Neuronal stem cell (in vitro differentiated cells): ENCODE data around the gene BTBD8. TPM values are rescaled to one million over a fixed set of nuclear protein-coding genes. Genes with fewer than 3 reads are reported as not detected.

Experiments
- DNase-seq: peaks from one replicate; pipeline ENCODE4 v3.0.0-alpha.2; 2013; ENCODE audit warnings: low spot score
- H2AFZ ChIP-seq: one replicate; pipeline ENCODE4 v1.6.1; 2013; ENCODE audit warnings: mild to moderate bottlenecking, low read length, inconsistent platforms
- H2AK5ac ChIP-seq: 2 replicates; pipeline ENCODE4 v1.6.1; 2013; ENCODE audit warnings: low read depth, mild to moderate bottlenecking, inconsistent platforms, low read length, moderate library complexity, mixed read lengths
- H2BK120ac ChIP-seq: 2 replicates; pipeline ENCODE4 v1.6.1; 2013; ENCODE audit warnings: low read depth, mild to moderate bottlenecking, inconsistent platforms, low read length, moderate library complexity, mixed read lengths
- H2BK12ac ChIP-seq: one replicate; pipeline ENCODE4 v1.6.1; 2013; ENCODE audit warnings: low read length, inconsistent platforms
- H2BK15ac ChIP-seq: 2 replicates; pipeline ENCODE4 v1.6.1; 2013; ENCODE audit warnings: mild to moderate bottlenecking, low read length, inconsistent platforms, mixed read lengths
- H2BK5ac ChIP-seq: one replicate; pipeline ENCODE4 v1.6.1; 2013; ENCODE audit warnings: inconsistent platforms, mild to moderate bottlenecking, low read length, moderate library complexity
- H3K14ac ChIP-seq: one replicate; pipeline ENCODE4 v1.6.1; 2013; ENCODE audit warnings: low read length, inconsistent platforms
- H3K18ac ChIP-seq: 2 replicates; pipeline ENCODE4 v1.6.1; 2013; ENCODE audit warnings: low read length, inconsistent platforms
- H3K23ac ChIP-seq: 2 replicates; pipeline ENCODE4 v1.6.1; 2013; ENCODE audit warnings: low read depth, mild to moderate bottlenecking, mixed read lengths, low read length, inconsistent platforms; ENCODE audit not compliant: poor library complexity
- H3K27ac ChIP-seq: replicated peaks from 3 replicates; pipeline ENCODE4 v1.5.1; 2013; ENCODE audit warnings: low read length, inconsistent platforms
- H3K27me3 ChIP-seq, 3 experiments: 2 replicates each; pipeline ENCODE4 v1.6.1; 2013; ENCODE audit warnings: low read length in 3 of 3, mild to moderate bottlenecking in 2 of 3, inconsistent platforms in 1 of 3, low read depth in 1 of 3, mixed read lengths in 1 of 3, moderate library complexity in 1 of 3; ENCODE audit not compliant: control insufficient read depth in 3 of 3, insufficient read depth in 3 of 3
- H3K36me3 ChIP-seq, 2 donors: replicated peaks in 1 of 2; 2 replicates each; pipeline ENCODE4 v1.6.1; 2013; ENCODE audit warnings: low read length in 2 of 2; ENCODE audit not compliant: control insufficient read depth in 2 of 2, insufficient read depth in 2 of 2
- H3K4ac ChIP-seq: 2 replicates; pipeline ENCODE4 v1.6.1; 2013; ENCODE audit warnings: inconsistent platforms, mild to moderate bottlenecking, low read length, moderate library complexity
- H3K4me1 ChIP-seq, 2 donors: 1 replicate in 1 of 2; 2 replicates in 1 of 2; pipeline ENCODE4 v1.6.1; 2013; ENCODE audit warnings: low read length in 2 of 2, low read depth in 1 of 2; ENCODE audit not compliant: control insufficient read depth in 2 of 2, insufficient read depth in 1 of 2
- H3K4me2 ChIP-seq: one replicate; pipeline ENCODE4 v1.6.1; 2013; ENCODE audit warnings: mild to moderate bottlenecking, low read length, inconsistent platforms; ENCODE audit not compliant: insufficient read depth, poor library complexity, severe bottlenecking
- H3K4me3 ChIP-seq, 2 donors: 2 replicates each; pipeline ENCODE4 v1.5.1; 2013; ENCODE audit warnings: low read length in 2 of 2, mild to moderate bottlenecking in 2 of 2, inconsistent platforms in 1 of 2, moderate library complexity in 1 of 2
- H3K79me1 ChIP-seq: one replicate; pipeline ENCODE4 v1.6.1; 2013; ENCODE audit warnings: low read depth, mild to moderate bottlenecking, inconsistent platforms, low read length, moderate library complexity
- H3K9ac ChIP-seq: one replicate; pipeline ENCODE4 v1.6.1; 2013; ENCODE audit warnings: mild to moderate bottlenecking, low read depth, low read length, inconsistent platforms; ENCODE audit not compliant: poor library complexity
- H3K9me3 ChIP-seq, 2 donors: replicated peaks in 1 of 2; 2 replicates each; pipeline versions ENCODE3 to v1.6.1; 2013; ENCODE audit warnings: low read length in 2 of 2, mild to moderate bottlenecking in 2 of 2, inconsistent platforms in 1 of 2, low read depth in 1 of 2, mixed read lengths in 1 of 2, moderate library complexity in 1 of 2; ENCODE audit not compliant: control insufficient read depth in 2 of 2, insufficient read depth in 1 of 2
- H4K8ac ChIP-seq: one replicate; pipeline ENCODE4 v1.6.1; 2013; ENCODE audit warnings: low read depth, mild to moderate bottlenecking, inconsistent platforms, low read length, moderate library complexity
- H4K91ac ChIP-seq: one replicate; pipeline ENCODE4 v1.6.1; 2013; ENCODE audit warnings: low read length, low read depth, mild to moderate bottlenecking, inconsistent platforms; ENCODE audit not compliant: poor library complexity
- WGBS, 2 donors: extraction: QIAGEN DNeasy Blood & Tissue Kit; methylation state at CpG; one replicate each; pipeline ENCODE4 v1.1.7; 2013; ENCODE audit warnings: missing lambda C conversion rate in 2 of 2, mixed read lengths in 1 of 2; ENCODE audit not compliant: insufficient read length in 2 of 2, insufficient replicate concordance in 1 of 2; ENCODE audit errors: extremely low coverage in 2 of 2; 5-methylcytosine and 5-hydroxymethylcytosine counted together
- polyA plus RNA-seq, 2 experiments: library from polyadenylated mRNA; stranded (reverse); fragments of 200-250 nt; gene quantifications; one replicate each; pipeline ENCODE4 v1.2.3, GENCODE V29; 2013

Gene BTBD8
- 2.7 TPM for polyA plus RNA-seq (2013, experiment 1 of 2)
- polyA plus RNA-seq (2013, experiment 2 of 2), result 2.9 TPM

DNA sequence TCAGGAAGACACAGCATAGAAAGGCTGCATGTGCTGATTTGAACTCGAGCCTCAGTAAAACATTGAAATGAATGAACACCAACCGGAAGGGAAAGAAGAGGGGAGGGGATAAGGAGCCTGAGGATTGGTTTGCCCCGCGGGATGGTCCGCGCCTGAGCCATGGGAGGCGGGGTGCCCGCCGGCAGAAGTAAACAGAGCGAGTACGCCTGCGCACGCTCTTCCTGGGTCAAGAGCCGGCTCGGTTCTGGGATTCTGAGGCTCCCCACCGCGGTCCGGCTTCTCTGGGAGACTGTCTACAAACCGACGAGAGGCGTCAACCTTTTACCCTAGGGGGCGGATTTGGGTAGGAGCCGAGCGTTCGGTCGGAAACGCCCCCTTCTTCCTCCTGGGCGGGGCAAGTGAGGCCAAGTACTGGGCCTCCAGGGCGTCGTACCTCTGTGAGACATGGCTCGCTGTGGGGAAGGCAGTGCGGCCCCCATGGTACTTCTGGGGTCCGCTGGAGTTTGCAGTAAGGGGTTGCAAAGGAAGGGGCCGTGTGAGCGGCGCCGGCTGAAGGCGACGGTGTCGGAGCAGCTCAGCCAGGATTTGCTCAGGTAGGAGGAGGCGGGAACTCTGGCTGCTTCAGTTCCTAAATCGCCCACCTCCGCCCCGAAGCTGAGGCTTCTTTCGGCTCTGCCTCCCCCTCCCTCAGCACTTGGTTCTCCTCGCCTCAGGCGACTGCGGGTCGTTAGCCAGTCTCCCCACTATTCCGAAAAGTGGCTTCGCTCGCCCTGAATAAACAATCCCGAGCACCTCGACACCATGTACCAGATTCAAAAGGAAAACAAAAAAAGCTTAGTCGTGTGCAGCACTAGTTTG lies at the start of gene BTBD8:
TSS of gene BTBD8 (plus strand) at position 218 of the 858 bp plus-strand sequence. CDS start at position 445, 227 bp downstream.
- peaks cover 5 to 7% of the 10 kb centered on the region in 2 donors for H3K9me3 ChIP-seq
- H3K79me1 ChIP-seq, result no peaks in the 10 kb centered on the region
- no peak within 1 kb of the TSS for H2AK5ac ChIP-seq
- H3K27ac ChIP-seq, result peak within 1 kb of the TSS; percentile 83
- H3K4me2 ChIP-seq, result peak within 1 kb of the TSS; percentile 72
- H3K27me3 ChIP-seq, result no peaks in the 10 kb centered on the region
- H4K91ac ChIP-seq, result no peak within 1 kb of the TSS
- no peak within 1 kb of the TSS for H3K14ac ChIP-seq
- H4K8ac ChIP-seq, result no peak within 1 kb of the TSS
- peak within 1 kb of the TSS; percentile 94 for H3K23ac ChIP-seq
- no peak within 1 kb of the TSS for H3K4ac ChIP-seq
- peak within 1 kb of the TSS; percentile 94 for H3K9ac ChIP-seq
- H3K4me1 ChIP-seq, result no peaks in the 10 kb centered on the region
- no peaks in the 10 kb centered on the region for H3K36me3 ChIP-seq
- peak within 1 kb of the TSS; percentile 30 for H2BK5ac ChIP-seq
- DNase-seq, result peak; percentile 73
- H2BK15ac ChIP-seq, result peak within 1 kb of the TSS; percentile 42
- peak within 1 kb of the TSS; percentile 91 for H3K18ac ChIP-seq
- peak within 1 kb of the TSS; percentile 99 for H2AFZ ChIP-seq
- peak within 1 kb of the TSS; percentile 78 to 97 for H3K4me3 ChIP-seq
- WGBS, 2 donors, result no CpG with 5 or more reads among the region's 55 CpGs
- no peak within 1 kb of the TSS for H2BK12ac ChIP-seq
- H2BK120ac ChIP-seq, result no peak within 1 kb of the TSS

DNA sequence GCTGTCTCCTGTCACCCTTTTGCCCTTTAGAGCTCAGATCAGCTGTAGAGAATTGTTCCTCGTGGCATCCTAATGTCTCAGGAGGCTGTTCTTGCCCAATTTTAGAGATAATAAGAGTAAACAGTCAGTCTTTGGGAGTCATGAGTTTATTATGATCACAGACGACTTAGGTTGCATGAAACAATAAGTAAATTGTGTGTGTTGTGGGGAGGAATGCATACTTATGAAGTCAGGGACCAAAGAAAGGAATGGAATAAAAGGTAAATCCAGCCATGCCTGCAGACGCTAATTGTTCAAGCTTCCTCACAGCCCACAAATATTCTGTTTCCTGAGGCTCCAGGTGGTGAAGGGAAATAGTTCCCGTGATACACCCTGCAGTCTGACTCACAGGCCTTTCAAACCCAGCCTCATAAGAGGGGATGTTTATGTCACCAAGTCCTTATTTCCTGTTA lies 49.5 kb upstream of the BTBD8 start:
- Histone ChIP-seq H3K79me1 (no peaks in the 10 kb centered on the region), H3K27me3 (peaks cover 0 to 6% (median 0%) of the 10 kb centered on the region in 3 experiments), H3K18ac (no peak overlapping the region), H4K8ac (no peak overlapping the region), H3K9me3 (peaks cover 0 to 2% of the 10 kb centered on the region in 2 donors), H2AFZ (peak overlapping the region; percentile 99), H3K36me3 (no peaks in the 10 kb centered on the region), H3K4me2 (peak overlapping the region; percentile 94), H3K23ac (no peak overlapping the region), H3K4me1 (peaks cover 6 to 9% of the 10 kb centered on the region in 2 donors), H3K9ac (no peak overlapping the region), H2BK120ac (no peak overlapping the region), H3K4ac (no peak overlapping the region), H2BK5ac (no peak overlapping the region), H4K91ac (no peak overlapping the region), H2BK12ac (no peak overlapping the region), H3K14ac (no peak overlapping the region), H3K27ac (no peak overlapping the region), H2AK5ac (no peak overlapping the region), H2BK15ac (no peak overlapping the region), H3K4me3 (peak overlapping the region in 1 of 2 donors; percentile 75)
- no peak for DNase-seq
- no CpG with 5 or more reads among the region's 4 CpGs for WGBS, 2 donors

DNA sequence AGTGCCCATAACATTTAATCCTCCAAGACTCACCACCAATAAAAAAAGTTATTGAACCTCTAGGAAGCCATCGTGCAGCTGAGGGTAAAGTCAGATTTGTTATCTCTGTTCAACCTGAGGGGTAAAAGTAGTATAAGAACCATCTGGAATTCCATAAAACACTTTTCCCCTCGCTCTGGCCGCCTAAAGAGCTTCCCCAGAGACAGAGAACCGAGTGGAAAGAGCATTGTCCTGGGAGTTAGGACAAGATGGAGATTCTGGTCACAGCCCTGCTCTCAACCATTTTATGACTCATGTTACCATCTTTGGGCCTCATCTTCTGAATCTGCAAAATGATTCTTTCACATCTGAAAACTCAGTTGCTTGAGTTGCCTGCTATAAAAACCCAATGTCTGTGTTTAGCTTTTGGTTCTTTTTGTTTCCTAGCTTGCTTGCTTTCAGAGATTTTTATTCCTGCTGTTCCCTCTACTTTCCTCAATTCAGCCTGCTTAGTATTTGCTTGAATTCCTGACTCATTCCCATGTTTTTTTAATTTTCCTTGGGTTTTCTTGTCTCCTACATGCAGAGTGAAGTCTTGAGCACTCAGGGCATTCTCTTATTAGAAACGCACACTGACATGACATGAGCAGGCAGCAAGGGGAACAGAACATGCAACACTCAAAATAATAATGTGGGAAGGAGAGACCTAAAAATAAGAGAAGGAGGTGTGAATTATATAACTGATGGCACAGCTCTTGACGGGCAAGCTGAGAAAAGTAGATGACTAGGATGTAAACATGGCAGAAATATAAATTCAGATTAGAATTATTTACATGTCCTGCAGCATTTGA lies 48.6 kb upstream of the BTBD8 start:
- H2BK15ac ChIP-seq, result no peak overlapping the region
- peaks cover 0 to 2% of the 10 kb centered on the region in 2 donors for H3K9me3 ChIP-seq
- no peak overlapping the region for H4K91ac ChIP-seq
- H3K4ac ChIP-seq, result no peak overlapping the region
- no peak overlapping the region for H4K8ac ChIP-seq
- no peaks in the 10 kb centered on the region for H3K79me1 ChIP-seq
- no peak overlapping the region for H3K9ac ChIP-seq
- H3K14ac ChIP-seq, result no peak overlapping the region
- no peak overlapping the region for H2BK120ac ChIP-seq
- H2AFZ ChIP-seq, result peak overlapping the region; percentile 99
- H3K4me1 ChIP-seq, result peaks cover 6 to 10% of the 10 kb centered on the region in 2 donors
- H3K27ac ChIP-seq, result no peak overlapping the region
- H2BK5ac ChIP-seq, result no peak overlapping the region
- H2AK5ac ChIP-seq, result no peak overlapping the region
- H3K4me2 ChIP-seq, result no peak overlapping the region
- no CpG with 5 or more reads among the region's 6 CpGs for WGBS, 2 donors
- no peak overlapping the region for H2BK12ac ChIP-seq
- no peak overlapping the region for H3K23ac ChIP-seq
- H3K18ac ChIP-seq, result no peak overlapping the region
- H3K4me3 ChIP-seq, result no peak overlapping the region
- H3K27me3 ChIP-seq, result peaks cover 0 to 6% (median 0%) of the 10 kb centered on the region in 3 experiments
- DNase-seq, result no peak
- H3K36me3 ChIP-seq, result no peaks in the 10 kb centered on the region
